Endometrium (tissue), 2 donors: ENCODE data around the gene MGP.

ENCODE experiments used
- FAIRE-seq: peaks from 2 replicates; lab custom pipeline; 2012; peaks lifted over from hg19 to GRCh38; lab: Jason Lieb, UNC
- donor health status: control.
- donor health status: control.

Gene MGP

GRCh38 chr12:14860490-14860889 is 25.2 kb downstream of the MGP start:
- FAIRE-seq, result no peak

DNA sequence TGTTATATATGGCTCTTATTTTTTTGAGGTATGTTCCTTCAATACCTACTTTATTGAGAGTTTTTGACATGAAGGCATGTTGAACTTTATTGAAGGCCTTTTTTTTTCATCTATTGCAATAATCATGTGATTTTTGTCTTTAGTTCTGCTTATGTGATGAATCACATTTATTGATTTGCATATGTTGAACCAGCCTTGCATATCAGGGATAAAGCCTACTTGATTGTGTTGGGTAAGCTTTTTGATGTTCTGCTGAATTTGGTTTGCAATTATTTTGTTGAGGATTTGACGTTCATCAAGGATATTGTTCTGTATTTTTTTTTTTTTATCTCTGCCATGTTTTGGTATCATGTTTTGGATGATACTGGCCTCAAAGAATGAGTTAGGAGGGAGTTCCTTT is 27.1 kb downstream of the MGP start:
- no peak for FAIRE-seq

GRCh38 chr12:14854586-14855183 is 31.0 kb downstream of the MGP start:
- peak; percentile 99 for FAIRE-seq

DNA sequence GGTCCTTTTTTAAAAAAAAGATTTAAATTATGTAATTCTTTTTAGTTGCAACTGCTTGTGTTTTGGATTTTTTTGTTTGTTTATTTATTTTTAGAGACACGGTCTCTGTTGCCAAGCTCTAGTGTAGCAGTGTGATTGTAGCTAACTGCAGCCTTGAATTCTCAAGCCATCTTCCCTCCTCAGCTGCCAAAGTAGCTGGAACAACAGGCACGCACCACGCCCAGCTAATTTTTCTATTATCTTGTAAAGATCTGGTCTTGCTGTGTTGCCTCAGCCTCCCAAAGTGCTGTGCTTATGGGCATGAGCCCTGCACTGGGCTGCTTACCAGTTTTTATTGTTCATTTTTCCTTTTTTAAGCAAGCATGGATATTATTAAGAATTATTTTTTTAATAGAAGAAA is 31.7 kb downstream of the MGP start:
- no peak for FAIRE-seq

DNA sequence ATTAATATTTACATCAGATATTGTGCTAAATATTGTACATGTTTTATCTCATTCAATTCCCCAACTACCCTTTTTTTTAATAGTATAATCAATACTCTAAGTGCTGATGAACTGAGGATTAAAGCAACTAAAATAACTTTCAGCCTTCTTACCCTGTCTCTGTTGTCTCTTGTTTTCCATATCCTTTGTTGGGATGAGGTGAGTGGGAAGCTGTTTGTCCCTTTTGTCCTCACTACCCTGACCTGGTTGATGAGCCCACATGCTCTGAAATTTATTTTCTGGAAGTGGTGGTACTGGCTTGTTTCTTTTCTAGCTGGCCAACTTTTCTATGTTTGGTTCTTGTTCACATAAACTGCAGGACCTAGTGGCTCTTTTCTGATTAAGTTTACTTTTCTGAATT is 32.8 kb downstream of the MGP start:
- peak; percentile 50 for FAIRE-seq

DNA sequence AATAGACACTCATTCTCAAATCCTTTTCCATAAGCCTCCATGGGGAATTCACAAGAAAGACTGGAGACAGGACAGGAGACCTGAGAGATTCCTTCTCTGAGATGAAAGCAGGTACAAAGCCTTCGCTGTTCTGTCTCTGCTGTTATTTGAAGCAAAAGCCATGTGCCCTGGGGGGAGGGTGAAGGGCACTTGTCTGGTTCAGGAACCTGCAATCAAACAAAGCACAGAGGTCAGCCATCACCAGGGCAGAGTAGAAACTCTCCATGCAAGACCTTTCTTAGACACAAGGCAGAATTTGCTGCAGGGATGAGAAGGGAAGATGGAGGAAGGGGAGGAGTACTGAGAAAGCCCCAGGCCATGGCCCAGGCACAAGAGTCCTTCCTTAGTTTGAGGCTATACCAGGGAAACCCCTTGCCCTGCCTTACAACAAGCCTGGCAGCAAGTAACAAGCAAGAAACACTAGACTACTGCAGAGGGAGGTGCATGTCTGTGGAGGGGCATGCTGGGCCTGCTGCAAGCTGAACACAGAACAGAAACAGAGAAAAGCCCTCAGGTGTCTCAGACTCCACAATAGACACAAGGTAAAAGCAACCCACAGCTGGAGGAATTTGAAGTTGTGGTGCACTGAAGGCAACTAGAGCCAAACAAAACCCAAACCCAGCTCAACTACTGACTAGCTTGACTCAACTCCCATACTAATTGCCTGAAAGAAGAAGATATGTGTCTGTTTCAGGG is 34.6 kb downstream of the MGP start:
- no peak for FAIRE-seq

- peak; percentile 97 for FAIRE-seq
Observed at GRCh38 chr12:14849661-14850060, 36.0 kb downstream of the MGP start.

GRCh38 chr12:14846876-14847580 is 38.6 kb downstream of the MGP start:
- peak; percentile 68 for FAIRE-seq

- FAIRE-seq, result no peak
Observed at GRCh38 chr12:14846042-14846587, 39.5 kb downstream of the MGP start.

- FAIRE-seq, result peak; percentile 86
Observed at GRCh38 chr12:14845350-14845750, 40.3 kb downstream of the MGP start.

GRCh38 chr12:14844401-14844800 is 41.3 kb downstream of the MGP start:
- FAIRE-seq, result no peak

GRCh38 chr12:14843425-14843887 is 42.2 kb downstream of the MGP start, which contains the start of gene ART4:
TSS of gene ART4 (minus strand) at chr12:14843526. CDS start at chr12:14843113, 413 bp downstream.
- no peak for FAIRE-seq

DNA sequence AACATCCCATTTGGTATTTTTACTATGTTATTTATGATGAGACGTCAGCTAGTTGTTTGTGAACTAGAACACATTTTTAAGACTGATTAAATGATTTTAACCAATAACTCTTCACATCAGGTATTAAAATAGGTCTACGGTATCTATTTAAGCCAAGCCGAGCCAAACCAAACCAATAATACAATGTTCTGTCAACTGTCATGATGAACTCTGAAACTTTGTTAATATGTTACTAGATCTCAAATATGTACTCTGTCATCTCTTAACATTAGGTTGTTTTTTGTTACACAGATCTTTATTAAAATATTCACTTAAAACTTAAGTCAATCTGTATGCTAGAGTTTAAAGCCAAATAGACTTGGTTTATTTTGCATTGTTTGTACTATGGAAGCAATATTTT is 43.3 kb downstream of the MGP start:
- FAIRE-seq, result peak; percentile 12

DNA sequence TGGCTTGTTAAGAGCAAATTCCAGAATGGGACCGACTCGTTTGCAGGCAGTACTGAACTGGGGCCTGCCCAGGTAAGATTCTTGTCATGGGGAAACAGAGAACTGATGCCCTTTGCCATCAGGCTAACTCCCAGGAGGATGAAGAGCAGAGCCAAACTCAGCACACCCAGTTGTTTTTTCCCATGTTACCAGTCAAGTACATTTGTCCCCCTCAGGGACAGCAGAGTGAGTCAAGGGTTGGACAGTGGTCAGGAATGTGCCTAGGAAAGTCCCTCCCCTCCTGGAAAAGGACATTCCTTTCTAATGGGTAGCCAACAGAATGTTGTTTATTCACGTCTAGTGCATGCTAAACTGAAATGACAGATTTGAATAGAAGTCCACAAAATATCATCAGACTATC is 43.9 kb downstream of the MGP start:
- FAIRE-seq, result no peak

DNA sequence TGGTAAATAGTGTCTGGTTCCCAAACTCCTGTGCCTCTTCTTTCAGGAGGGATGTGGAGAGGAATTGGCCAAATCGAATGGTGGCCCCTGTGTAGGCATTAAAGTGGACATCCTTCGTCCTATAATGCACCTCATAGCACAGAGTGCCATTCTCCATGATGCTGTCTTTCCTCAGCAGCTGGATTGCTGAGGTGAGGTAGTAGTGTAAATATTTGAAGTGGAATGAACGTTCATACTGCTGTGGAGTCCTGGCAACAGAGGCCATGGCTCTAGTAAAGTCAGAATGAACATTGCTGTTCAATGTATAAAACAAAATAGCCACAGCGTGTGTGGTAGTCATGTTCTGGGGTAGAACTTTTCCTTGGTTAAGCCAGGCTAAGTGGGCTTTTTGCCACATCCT is 45.0 kb downstream of the MGP start:
- FAIRE-seq, result no peak

- FAIRE-seq, result no peak
Observed at GRCh38 chr12:14839262-14839661, 46.4 kb downstream of the MGP start.

GRCh38 chr12:14836336-14837210 is 49.1 kb downstream of the MGP start:
- no peak for FAIRE-seq

GRCh38 chr12:14834509-14834908 is 51.1 kb downstream of the MGP start:
- FAIRE-seq, result no peak

DNA sequence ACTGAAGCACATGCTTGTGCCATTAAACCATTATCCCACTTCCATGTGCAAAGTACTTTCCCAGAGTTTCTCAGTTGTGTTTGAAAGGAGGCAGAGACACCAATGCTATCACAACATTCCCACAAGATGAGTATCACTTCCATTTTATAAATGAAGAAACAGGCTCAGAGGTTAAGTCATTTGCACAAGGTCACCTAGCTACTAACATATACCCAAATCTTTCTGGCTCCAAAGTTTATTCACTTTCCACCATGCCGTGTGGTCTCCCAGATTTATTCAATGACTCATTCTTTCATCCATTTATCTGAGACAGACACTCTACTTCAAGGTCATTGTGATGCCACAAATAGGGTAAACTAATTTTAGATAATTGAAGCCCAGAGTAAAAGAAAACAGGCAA is 51.7 kb downstream of the MGP start:
- FAIRE-seq, result no peak

DNA sequence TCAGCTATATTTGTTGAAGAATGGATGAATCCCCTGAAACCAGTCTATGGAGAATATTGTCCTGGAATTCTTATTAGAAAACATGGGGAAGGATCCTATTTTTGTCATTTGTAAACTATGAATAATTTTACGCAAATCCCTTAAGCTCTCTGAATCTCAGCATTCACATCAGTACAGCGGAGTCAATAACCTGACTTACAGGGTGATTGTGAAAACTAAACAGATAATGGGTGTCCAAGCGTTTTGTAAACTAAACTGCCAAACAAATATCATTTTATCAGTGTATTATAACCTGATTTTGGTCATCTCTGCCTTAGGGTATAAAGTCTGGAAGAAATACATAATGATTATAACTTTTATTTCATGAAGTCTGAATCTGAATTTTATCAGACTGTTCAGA is 52.3 kb downstream of the MGP start:
- no peak for FAIRE-seq
